C1 segment of cervical spinal cord (tissue), 14 donors: ENCODE measurements around the gene CUX1.
"Not testable (repeated sequence)": the region's sequence is repeated elsewhere in the genome, so short reads cannot be mapped to it uniquely, and the experiment has no call there.

Experiments used
- DNase-seq, 14 donors: peaks; one replicate each; lab custom pipeline; 2025; lab: John Stamatoyannopoulos, UW

CUX1 gene

DNA sequence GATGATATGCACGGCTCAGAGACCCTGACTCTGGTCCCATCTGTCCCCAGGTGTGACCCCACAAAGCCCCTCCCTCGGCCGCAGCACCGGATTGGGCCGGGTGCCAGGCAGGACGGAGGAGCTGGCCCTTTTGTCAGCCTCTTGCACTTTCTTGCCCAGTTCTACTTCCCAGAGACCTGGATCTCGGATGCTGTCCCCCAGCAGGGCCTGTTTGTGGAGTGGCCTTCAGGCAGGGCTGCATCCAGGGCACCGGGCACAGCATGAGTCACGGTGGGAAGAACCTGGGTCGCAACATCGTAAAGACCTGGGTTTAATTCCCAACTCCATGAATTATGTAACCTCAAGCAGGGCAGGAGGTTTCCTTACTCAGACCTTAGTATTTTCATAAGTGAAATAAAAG, 310.9 kb downstream of the CUX1 start:
- no peak for DNase-seq

GRCh38 chr7:102129636-102130370, 312.4 kb downstream of the CUX1 start:
- DNase-seq = no peak

DNA sequence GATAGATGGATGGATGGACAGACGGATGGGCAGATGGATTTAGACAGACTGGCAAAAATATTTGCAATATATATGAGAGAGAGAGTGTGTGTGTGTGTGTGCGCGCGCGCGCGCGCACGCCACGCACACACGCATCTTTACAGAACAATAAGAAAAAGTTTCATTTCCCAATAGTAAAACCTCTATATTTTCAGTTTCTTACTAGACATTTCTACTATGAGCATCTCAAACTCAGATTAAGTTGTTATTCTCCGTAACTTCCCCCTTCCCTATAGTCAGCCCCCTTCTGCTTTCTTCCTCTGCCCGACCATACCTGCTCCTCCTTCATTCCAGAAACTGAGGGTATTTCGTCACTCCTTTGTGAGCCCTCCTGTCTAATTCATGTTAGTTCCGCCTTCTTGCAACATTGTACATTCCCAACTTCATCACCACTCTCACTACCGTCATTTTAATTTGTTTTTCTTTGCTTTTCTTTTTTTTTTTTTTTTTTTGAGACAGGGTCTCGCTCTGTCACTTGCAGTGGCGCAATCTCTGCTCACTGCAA, 314.9 kb downstream of the CUX1 start:
- DNase-seq = no peak

DNA sequence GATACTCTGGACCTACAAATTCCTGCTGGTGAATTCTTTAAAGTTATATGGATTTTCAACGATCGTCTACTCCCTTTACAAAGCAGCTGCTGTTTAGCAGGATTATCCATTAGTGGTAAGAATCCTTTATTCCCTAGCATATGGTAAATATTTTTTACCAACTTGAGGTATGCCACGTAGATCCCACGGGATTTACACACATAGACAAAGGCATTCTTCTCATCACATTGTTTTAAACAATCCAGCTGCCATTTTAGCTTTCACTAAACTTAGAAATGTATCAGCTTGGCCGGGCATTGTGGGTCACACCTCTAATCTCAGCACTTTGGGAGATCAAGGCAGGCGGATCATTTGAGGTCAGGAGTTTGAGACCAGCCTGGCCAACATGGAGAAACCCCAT, 321.2 kb downstream of the CUX1 start:
- no peak for DNase-seq

GRCh38 chr7:102140952-102141370, 323.5 kb downstream of the CUX1 start:
- DNase-seq = peak in 8 of 14 donors; percentile 5 to 41 (median 14)

GRCh38 chr7:102142433-102142832, 325.0 kb downstream of the CUX1 start:
- DNase-seq = not testable (repeated sequence)

DNA sequence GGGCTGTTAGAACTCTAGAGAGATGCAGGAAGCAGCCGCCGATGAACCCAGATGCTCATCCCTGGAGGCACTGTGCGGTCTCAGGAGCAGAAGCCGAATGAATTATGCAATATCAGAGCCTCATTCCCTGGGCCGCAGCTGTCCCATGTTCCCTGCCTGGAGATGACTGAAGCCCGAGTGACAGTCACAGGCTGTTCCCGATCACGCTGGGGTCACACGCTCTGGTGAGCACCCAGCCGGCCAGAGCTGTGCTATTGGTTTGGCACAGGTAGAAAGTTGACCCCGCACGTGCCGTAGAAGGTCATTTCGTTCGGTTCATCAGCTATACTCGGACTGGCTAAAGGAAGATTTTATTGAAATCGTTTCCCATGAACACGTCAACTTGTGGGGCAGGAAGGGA, 328.7 kb downstream of the CUX1 start:
- DNase-seq = peak in 9 of 14 donors; percentile 6 to 43 (median 24)

DNA sequence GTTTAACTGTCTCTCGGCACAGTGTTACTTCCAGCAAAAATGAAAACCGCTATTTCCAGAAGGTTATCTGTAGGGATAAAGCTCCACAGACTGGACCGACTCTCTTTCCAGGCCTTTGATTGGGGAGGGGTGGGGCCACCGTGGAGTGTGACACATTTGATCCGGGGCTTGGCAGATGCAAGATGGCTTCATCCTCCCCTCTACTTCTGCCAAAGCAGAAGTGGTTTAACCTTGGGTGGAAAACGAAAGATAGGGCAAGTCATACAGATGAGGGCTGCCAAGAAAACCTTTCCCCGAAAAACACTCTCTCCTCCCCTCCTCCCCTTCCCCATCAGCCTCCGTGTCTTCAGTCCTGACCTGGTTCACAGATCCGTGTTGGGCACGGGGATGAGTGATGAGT, 329.6 kb downstream of the CUX1 start:
- DNase-seq = peak in 1 of 14 donors; percentile 15

DNA sequence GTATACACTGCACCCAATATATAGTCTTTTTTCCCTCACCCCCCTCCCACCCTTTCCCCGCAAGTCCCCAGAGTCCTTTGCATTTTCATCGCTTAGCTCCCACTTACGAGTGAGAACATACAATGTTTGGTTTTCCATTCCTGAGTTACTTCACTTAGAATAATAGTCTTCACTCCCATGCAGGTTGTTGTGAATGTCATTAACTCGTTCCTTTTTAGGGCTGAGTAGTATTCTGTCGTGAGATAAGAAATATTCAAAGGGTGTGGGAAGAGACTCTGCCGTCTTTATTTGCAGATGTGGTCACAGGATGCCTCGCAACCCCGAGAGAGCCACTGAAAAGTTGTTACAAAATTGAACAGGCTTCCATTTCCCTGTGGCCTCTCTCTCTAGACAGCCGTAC, 331.4 kb downstream of the CUX1 start:
- no peak for DNase-seq

DNA sequence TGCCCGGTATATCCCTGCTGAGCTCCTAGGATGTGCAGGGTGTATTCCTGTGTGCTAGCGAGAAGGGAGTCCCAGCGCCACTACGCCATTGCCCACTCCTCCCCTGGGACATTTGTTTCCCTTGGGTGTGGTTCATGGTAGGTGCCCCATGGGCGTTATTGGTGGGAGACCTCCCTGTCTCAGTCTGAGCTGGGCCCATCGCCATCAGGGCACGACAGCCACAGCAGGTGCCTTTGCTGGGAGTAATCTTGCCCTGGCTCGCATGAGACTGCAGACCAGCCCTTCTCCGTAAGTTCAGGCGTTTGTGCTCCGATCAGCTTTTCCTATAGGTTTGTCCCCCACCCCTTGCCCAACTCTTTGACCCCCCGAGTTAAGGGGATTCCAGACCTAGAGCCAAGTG, 332.0 kb downstream of the CUX1 start:
- no peak for DNase-seq

DNA sequence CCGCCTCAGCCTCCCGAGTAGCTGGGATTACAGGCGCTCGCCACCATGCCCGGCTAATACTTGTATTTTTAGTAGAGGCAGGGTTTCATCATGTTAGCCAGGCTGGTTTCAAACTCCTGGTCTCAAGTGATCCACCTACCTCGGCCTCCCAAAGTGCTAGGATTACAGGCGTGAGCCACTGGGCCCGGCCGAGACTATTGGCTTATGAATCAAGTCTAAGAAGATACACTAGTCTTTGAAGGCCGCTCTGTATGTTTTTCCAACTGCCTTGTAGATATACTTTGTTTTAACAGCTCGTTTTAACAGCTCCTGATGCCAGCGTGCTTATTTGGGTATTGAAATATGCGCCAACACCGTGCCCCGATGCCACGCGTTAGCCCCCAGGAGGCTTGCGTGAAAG, 332.8 kb downstream of the CUX1 start:
- no peak for DNase-seq

DNA sequence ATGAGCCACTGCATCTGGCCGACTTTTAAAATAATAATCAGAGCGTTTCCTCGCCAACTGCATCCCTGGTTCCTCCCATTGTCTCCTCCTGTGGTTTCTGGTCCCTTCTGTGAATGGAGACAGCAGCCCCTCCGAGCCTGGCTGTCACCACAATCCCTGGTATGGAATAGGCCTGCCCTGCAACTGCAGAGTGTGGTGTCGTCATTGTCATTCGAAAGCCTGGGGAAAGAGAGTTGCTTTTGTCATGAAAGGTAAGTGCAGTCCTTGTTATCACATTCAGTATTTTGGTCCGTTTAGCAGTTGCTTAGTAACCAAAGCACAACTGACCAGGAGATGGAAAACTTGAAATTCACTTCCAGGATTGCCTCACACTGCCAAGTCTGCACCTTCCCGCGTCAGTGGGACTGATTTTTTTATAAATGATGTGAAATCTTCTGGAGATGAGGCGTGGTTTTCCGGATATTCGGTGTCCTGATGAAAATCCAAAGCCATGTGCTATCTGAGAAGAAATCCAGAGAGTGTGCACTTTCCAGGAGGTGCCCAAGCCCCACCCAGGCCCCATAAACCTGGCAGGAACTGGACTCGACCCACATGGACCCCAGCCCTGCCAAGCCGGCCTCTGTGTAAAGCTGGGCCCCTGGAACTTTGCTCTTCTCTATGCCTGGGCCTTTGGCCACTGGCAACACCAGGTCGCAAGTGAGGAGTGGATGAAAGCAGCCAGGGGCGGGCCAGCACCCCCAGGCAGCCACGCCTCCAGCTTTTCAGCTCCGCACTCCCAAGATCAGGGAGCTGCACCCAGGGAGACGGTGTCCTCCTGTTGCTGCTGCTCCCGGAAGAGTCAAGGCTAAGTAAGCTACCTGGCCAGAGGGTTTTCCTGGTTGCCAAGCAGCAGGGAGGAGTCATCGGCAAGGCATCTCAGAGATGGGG, 335.5 kb downstream of the CUX1 start:
- DNase-seq = no peak

GRCh38 chr7:102153599-102153946, 336.1 kb downstream of the CUX1 start:
- DNase-seq = no peak

- DNase-seq = no peak
These were observed 337.0 kb downstream of the CUX1 start for GRCh38 chr7:102154425-102154824.

DNA sequence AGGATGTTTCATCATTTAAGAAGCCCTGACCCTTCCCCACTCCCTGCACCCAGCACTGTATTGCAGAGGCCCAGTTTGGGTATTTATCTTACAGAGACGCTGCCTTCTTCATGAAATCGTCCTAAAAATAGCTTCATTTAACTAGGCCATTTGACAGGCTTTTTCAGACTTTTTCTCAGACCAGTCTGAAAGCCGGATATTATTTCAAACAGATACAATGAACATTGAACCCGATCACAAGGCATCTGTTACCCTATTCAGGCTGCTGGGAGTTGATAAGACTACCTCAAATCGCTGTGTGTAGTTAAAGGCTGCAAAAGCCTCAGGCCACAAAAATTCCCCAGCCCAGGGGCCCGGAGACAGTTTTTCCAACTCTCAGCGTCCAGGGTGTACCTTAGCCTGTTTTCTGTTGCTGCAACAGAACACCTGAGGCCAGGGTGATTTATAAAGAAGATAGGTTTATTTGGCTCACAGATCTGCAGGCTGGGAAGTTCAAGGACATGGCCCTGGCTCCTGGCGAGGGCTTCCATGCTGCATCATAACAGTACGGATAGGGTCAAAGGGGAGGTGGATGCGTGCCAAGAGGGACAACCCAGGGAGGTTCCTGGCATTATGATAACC, 338.5 kb downstream of the CUX1 start:
- DNase-seq = no peak

- no peak for DNase-seq
These were observed 339.4 kb downstream of the CUX1 start for GRCh38 chr7:102156867-102157266.

DNA sequence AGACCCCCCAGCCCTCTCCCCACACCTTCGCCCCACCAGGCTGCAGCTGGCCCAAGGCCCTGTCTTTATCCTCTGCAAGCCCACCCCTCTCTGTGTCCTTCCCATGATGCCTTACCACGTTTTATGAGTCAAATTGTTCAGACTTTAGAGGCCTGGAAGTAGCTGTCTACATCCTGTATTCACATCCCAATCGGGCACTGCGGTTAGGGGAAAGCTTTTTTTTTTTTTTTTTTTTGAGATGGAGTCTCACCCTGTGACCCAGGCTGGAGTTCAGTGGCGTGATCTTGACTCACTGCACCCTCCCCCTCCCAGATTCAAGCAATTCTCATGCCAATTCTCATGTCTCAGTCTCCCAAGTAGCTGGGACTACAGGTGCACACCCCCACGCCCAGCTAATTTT, 347.7 kb downstream of the CUX1 start:
- no peak for DNase-seq

DNA sequence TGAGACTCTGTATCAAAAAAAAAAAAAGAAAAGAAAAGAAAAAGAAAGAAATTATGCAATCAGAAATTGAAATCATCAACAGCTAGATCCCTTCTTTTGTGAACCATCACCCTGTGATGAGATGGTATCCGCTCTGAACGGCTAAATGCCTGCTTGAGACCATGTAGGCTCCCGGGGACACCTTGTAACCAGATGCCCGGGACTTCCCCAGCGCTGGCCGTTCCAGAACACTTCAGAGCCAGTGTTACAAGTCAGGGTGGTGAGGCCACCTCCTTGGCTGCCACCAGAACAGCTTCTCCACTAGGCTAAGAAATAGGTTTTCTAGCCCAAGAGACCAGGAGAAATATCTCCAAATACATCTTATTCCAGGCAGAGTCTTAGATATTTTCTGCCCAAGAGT, 349.8 kb downstream of the CUX1 start:
- no peak for DNase-seq

- DNase-seq = peak in 1 of 14 donors; percentile 4
These were observed 352.4 kb downstream of the CUX1 start for GRCh38 chr7:102169651-102170392.

DNA sequence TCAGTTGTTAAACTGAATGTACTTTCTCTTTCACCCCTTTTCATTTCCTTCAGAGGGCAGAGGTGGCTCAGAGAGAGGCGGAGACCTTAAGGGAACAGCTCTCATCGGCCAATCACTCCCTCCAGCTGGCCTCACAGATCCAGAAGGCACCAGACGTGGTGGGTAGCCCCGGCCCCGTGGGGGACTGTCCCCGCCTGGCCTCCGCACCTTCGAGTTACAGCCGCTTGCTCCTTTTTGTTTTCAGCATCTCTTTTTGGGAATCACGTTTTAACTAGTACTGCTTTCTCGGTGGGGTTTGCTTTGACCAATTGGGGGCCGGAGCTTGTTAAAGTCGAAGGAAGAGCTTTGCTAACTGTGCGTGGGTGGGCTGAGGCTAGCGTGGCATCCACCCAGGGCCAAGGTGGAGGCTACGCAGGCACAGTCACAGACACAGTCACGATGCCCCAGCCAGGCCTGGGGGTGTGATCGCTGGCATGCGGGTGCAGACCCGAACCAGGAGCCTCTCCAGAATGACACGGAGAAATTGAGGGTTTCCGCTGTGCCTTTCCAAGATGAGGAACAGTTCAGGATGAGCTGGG, 353.1 kb downstream of the CUX1 start:
- DNase-seq = no peak

- no peak for DNase-seq
These were observed 356.2 kb downstream of the CUX1 start for GRCh38 chr7:102173669-102174068.
